SK-N-SH (cell line): ENCODE results near the gene SATB1.

Experiments
- CTCF ChIP-seq: fragments of 200-600 bp; sonication (generic); IDR thresholded peaks from 2 replicates; pipeline ENCODE4 v1.6.1; 2017; ENCODE audit warnings: antibody characterized with exemption, mild to moderate bottlenecking, moderate library complexity
- FOSL2 ChIP-seq: IDR thresholded peaks from 2 replicates; pipeline ENCODE4 v1.4.0; 2012; ENCODE audit warnings: low read depth, mild to moderate bottlenecking, moderate library complexity, borderline replicate concordance
- POLR2AphosphoS5 ChIP-seq: IDR thresholded peaks from 2 replicates; pipeline ENCODE4 v1.6.1; 2012; ENCODE audit warnings: low read depth, low read length
- SMC3 ChIP-seq: IDR thresholded peaks from 2 replicates; pipeline ENCODE4 v1.6.1; 2012; ENCODE audit warnings: low read depth, low read length, improper control_type of control experiment
- USF1 ChIP-seq: IDR thresholded peaks from 2 replicates; pipeline ENCODE4 v1.4.0; 2012; ENCODE audit warnings: low read depth, borderline replicate concordance

- no peak for TF ChIP-seq USF1
- TF ChIP-seq FOSL2: no peak
- TF ChIP-seq CTCF: no peak
- TF ChIP-seq SMC3: no peak
- no peak for TF ChIP-seq POLR2AphosphoS5
These were observed 80.7 kb downstream of the SATB1 start for GRCh38 chr3:18344306-18345014.
